Nephron progenitor cell (in vitro differentiated cells): ENCODE data around the gene KCNJ13.
A peak's percentile ranks its signal among the peaks of the same experiment; 100 is the strongest.

Source experiments
- DNase-seq: peaks from one replicate; pipeline ENCODE4 v3.0.0; 2021
- H3K27ac Mint-ChIP-seq: 2 replicates; pipeline ENCODE4 v1.8.0; 2021; ENCODE audit warnings: mild to moderate bottlenecking, moderate library complexity, mixed read lengths
- H3K27me3 Mint-ChIP-seq: 2 replicates; pipeline ENCODE4 v1.8.0; 2021; ENCODE audit warnings: mild to moderate bottlenecking, low read depth, mixed read lengths; ENCODE audit not compliant: poor library complexity
- H3K36me3 Mint-ChIP-seq: 2 replicates; pipeline ENCODE4 v1.8.0; 2021; ENCODE audit warnings: low read depth, mixed read lengths
- H3K4me1 Mint-ChIP-seq: 2 replicates; pipeline ENCODE4 v1.8.0; 2021; ENCODE audit warnings: mixed read lengths
- H3K4me3 Mint-ChIP-seq: 2 replicates; pipeline ENCODE4 v1.8.0; 2021; ENCODE audit warnings: mild to moderate bottlenecking, moderate library complexity, mixed read lengths
- H3K9me3 Mint-ChIP-seq: 2 replicates; pipeline ENCODE4 v1.8.0; 2021; ENCODE audit warnings: mild to moderate bottlenecking, moderate library complexity, mixed read lengths
- CTCF ChIP-seq: fragments of 200-600 bp; sonication (generic); IDR thresholded peaks from 2 replicates; pipeline ENCODE4 v1.5.0; 2021; ENCODE audit warnings: antibody characterized with exemption

KCNJ13 gene

DNA sequence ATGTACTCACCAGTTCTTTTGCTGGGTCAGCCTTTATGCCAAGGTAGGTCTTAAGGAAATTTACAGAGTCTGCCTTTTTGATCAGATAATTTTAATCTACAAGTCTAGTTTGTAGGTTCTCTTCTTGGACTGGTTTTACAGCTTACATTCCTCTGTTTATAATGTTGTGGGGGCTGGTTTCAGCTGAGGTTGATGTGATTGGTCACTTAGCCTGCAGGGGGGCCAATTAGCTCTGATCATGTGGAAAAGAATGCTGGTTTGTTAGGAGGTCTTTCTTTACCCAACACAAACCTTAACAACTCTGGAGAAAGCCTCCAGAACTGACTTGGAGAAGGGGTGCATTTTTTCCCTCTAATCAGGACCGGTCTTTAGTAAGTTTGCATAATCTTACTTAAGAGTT is at the start of gene KCNJ13:
KCNJ13 (minus strand) TSS at position 131 of the 400 bp plus-strand sequence. CDS start 5,203 bp downstream, outside the sequence.
- Mint-ChIP-seq H3K36me3 (peaks cover 23% of the 10 kb centered on the region), H3K4me1 (peaks cover 26% of the 10 kb centered on the region), H3K27ac (peak within 1 kb of the TSS; percentile 90), H3K4me3 (no peak within 1 kb of the TSS), H3K9me3 (no peaks in the 10 kb centered on the region), H3K27me3 (no peaks in the 10 kb centered on the region)
- no peak for TF ChIP-seq CTCF
- DNase-seq = peak; percentile 14

GRCh38 chr2:232817756-232818155 is 41.4 kb upstream of the KCNJ13 start:
- peaks cover 89% of the 10 kb centered on the region for H3K36me3 Mint-ChIP-seq
- H3K27me3 Mint-ChIP-seq = no peaks in the 10 kb centered on the region
- TF ChIP-seq CTCF = no peak
- peaks cover 17% of the 10 kb centered on the region for H3K4me1 Mint-ChIP-seq
- no peaks in the 10 kb centered on the region for H3K9me3 Mint-ChIP-seq
- no peak for DNase-seq
- no peak overlapping the region for H3K4me3 Mint-ChIP-seq
- H3K27ac Mint-ChIP-seq = no peak overlapping the region

DNA sequence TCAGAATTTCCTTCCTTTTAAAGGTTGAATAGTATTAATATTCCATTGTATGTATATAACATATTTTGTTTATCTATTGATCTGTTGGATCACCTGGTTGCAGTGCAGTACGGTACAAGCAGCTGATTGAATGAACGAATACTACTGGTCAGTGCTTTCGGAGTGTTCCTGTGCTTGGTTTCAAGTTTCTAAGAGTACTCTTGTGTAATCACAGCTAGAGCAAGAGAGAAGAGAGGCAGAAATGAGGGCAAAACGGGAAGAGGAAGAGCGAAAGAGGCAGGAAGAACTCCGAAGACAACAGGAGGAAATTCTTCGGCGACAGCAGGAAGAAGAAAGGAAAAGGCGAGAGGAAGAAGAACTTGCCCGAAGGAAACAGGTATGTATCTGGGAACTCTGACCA is 40.3 kb upstream of the KCNJ13 start:
- no peaks in the 10 kb centered on the region for H3K27me3 Mint-ChIP-seq
- peaks cover 17% of the 10 kb centered on the region for H3K4me1 Mint-ChIP-seq
- H3K4me3 Mint-ChIP-seq = no peak overlapping the region
- no peaks in the 10 kb centered on the region for H3K9me3 Mint-ChIP-seq
- H3K36me3 Mint-ChIP-seq = peaks cover 88% of the 10 kb centered on the region
- DNase-seq = no peak
- H3K27ac Mint-ChIP-seq = peak overlapping the region; percentile 88
- no peak for TF ChIP-seq CTCF

GRCh38 chr2:232815569-232815968 is 39.2 kb upstream of the KCNJ13 start:
- TF ChIP-seq CTCF = no peak
- Mint-ChIP-seq H3K27me3 (no peaks in the 10 kb centered on the region), H3K36me3 (peaks cover 85% of the 10 kb centered on the region), H3K27ac (no peak overlapping the region), H3K4me1 (peaks cover 11% of the 10 kb centered on the region), H3K4me3 (no peak overlapping the region), H3K9me3 (no peaks in the 10 kb centered on the region)
- DNase-seq = no peak

DNA sequence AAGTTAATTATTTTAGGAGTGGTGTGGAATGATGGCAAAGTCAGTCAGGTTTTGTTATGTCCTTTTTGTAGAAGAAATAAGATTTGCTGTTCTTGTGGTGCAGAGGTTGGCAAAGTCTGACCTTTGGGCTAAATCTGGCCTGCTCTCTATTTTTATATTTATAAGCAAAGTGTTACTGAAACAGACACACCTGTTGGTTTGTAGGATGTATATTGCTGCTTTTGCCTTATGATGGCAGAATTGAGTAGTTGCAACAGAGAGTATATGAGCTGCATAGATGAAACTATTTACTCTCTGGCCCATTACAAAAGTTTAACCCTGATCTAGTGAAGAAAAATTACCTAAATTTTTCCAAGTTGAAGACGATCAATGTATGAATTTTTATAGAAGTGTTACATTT is 34.1 kb upstream of the KCNJ13 start:
- no peaks in the 10 kb centered on the region for H3K9me3 Mint-ChIP-seq
- peaks cover 71% of the 10 kb centered on the region for H3K36me3 Mint-ChIP-seq
- H3K27ac Mint-ChIP-seq = no peak overlapping the region
- no peaks in the 10 kb centered on the region for H3K4me1 Mint-ChIP-seq
- H3K27me3 Mint-ChIP-seq = peaks cover 3% of the 10 kb centered on the region
- no peak overlapping the region for H3K4me3 Mint-ChIP-seq
- TF ChIP-seq CTCF = no peak
- DNase-seq = no peak

- Mint-ChIP-seq H3K27ac (no peak overlapping the region), H3K36me3 (peaks cover 71% of the 10 kb centered on the region), H3K4me3 (no peak overlapping the region), H3K9me3 (no peaks in the 10 kb centered on the region), H3K4me1 (no peaks in the 10 kb centered on the region), H3K27me3 (peaks cover 3% of the 10 kb centered on the region)
- TF ChIP-seq CTCF = no peak
- no peak for DNase-seq
Measured at GRCh38 chr2:232809349-232810124, 33.2 kb upstream of the KCNJ13 start.
